ENCODE measurements around the gene CD200R1.

The CD200R1 gene

DNA sequence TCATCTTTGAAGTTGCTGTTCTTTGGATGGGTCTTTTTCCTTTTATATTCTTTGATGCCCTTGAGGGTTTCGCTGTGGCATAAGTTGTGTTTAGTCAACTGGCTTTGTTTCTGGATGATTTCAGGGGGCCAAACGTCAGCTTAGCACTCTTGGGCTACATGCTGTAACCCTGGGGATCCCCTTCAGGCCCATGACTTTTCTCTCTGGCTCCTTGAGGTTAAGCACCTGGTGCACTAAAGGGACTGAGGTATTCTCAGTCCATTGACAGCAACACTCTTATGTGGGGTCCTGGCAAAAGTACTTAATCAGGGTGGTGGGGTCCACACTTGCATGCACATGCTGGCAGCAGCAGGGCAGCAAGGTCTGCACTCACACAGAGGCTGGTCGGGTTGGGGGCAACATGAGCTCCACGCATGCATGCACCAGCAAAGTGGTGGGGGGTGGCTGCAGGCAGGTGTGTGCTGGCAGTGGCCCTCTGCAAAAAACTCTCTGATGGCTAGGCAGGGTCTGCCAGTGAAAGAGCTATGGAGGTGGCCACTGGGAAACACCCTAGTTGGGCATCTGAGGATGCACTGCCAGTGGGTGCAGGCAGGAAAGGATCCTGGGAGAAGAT lies 90.1 kb downstream of the CD200R1 start:
- TF ChIP-seq, protein P1, sequence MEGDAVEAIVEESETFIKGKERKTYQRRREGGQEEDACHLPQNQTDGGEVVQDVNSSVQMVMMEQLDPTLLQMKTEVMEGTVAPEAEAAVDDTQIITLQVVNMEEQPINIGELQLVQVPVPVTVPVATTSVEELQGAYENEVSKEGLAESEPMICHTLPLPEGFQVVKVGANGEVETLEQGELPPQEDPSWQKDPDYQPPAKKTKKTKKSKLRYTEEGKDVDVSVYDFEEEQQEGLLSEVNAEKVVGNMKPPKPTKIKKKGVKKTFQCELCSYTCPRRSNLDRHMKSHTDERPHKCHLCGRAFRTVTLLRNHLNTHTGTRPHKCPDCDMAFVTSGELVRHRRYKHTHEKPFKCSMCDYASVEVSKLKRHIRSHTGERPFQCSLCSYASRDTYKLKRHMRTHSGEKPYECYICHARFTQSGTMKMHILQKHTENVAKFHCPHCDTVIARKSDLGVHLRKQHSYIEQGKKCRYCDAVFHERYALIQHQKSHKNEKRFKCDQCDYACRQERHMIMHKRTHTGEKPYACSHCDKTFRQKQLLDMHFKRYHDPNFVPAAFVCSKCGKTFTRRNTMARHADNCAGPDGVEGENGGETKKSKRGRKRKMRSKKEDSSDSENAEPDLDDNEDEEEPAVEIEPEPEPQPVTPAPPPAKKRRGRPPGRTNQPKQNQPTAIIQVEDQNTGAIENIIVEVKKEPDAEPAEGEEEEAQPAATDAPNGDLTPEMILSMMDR (IDR thresholded peaks at IDR 0.05; ENCODE audit: extremely low read depth, insufficient read depth, missing control alignments): no peak
- DNase-seq (ENCODE audit: low spot score): no peak
- in situ Hi-C loops (cut with MboI; ENCODE audit: low pct_unique_long_range_greater_than_20kb, low sequenced_read_pairs, unreplicated experiment): no loop called here

DNA sequence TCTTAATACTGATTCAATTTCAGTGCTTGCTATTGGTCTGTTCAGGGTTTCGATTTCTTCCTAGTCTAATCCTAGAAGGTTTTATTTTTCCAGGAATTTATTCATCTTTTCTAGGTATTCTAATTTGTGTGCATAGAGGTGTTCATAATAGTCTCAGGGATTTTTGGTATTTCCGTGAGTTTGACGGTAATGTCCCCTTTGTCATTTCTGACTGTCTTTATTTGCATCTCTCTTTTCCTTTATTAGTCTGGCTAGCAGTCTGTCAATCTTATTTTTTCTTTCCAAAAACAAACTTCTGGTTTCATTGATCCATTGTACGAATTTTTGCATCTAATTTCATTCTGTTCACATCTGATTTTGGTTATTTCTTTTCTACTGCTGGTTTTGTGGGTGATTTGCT lies 93.0 kb downstream of the CD200R1 start:
- in situ Hi-C loops (cut with MboI; ENCODE audit: low pct_unique_long_range_greater_than_20kb, low sequenced_read_pairs, unreplicated experiment): no loop called here
- TF ChIP-seq, protein P1 (IDR thresholded peaks at IDR 0.05; ENCODE audit: extremely low read depth, insufficient read depth, missing control alignments): no peak

DNA sequence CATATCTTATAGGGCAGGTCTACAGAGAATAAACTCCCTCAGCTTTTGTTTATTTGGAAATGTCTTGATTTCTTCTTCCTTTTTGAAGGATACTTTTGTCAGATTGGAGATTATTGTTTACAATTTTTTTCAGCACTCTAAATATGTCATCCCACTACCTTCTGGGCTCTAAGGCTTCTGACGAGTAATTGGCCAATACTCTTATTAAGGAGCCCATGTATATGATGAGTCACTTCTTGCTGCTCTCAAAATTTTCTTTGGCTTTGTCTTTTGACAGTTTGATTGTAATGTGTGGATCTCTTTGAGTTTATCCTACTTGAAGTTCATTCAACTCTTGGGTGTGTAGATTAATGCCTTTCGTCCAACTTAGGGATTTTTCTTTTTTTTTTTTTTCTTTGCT lies 99.3 kb downstream of the CD200R1 start:
- TF ChIP-seq, protein P1 (IDR thresholded peaks at IDR 0.05; ENCODE audit: extremely low read depth, insufficient read depth, missing control alignments): no peak
- DNase-seq (ENCODE audit: low spot score): no peak
- in situ Hi-C loops (cut with MboI; ENCODE audit: low pct_unique_long_range_greater_than_20kb, low sequenced_read_pairs, unreplicated experiment): no loop called here

More for the DNA sequence above, 93.0 kb downstream of the CD200R1 start:
- no peak for DNase-seq (ENCODE audit: low spot score)

DNA sequence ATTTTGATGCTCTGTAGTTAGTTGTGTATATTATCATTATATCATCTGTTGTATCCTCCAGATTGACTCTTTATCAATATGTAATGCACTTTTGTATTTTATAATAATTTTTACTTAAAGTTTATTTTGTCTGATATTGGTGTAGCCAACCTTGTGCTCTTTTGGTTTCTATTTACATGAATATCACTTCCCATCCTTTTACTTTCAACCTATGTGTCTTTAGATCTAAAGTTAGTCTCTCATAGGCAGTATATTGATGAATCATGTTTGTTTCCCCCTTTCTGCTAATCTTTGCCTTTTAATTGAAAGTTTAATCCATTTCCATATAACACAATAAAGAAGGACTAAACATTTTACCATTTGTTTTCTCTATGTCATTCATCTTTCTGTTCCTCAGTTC lies 100.2 kb downstream of the CD200R1 start:
- TF ChIP-seq, protein P1 (IDR thresholded peaks at IDR 0.05; ENCODE audit: extremely low read depth, insufficient read depth, missing control alignments): no peak
- DNase-seq (ENCODE audit: low spot score): no peak
- in situ Hi-C loops (cut with MboI; ENCODE audit: low pct_unique_long_range_greater_than_20kb, low sequenced_read_pairs, unreplicated experiment): no loop called here

DNA sequence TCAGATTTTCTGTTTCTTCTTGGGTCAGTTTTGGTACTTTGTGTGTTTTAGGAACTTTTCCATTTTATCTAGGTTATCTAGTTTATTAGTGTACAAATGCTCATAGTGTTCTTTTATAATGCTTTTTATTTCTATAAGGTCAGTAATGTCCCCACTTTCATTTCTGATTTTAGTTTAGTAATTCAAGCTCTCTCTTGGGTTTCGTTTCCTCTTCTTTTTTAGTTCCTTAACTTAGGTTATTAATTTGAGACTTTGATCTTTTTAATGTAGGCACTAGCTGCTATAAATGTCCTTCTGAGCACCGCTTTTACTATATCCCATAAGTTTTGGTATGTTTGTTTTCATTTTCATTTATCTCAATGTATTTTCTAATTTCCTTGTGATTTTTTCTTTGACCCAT lies 101.3 kb downstream of the CD200R1 start:
- in situ Hi-C loops (cut with MboI; ENCODE audit: low pct_unique_long_range_greater_than_20kb, low sequenced_read_pairs, unreplicated experiment): no loop called here
- TF ChIP-seq, protein P1 (IDR thresholded peaks at IDR 0.05; ENCODE audit: extremely low read depth, insufficient read depth, missing control alignments): no peak

DNA sequence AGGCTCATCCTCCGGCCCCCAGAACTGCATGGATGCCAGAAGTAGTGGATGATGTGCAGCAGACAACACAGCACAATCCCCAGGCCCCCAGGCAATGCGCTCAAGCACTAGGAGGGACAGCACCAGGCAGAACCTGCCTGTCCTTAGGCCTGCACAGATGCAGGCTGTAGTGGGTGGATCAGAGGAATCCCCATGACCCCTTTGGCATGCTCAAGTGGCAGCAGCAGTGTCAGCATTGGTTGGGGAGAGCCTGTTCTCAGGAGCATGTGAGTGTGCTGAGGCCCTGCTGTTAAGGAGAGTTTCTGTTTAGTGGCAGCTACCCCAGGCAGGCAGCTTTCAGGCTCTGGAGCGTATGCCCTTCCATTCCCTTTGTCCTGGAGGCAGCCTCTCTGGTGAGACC lies 103.2 kb downstream of the CD200R1 start:
- TF ChIP-seq, protein P1 (IDR thresholded peaks at IDR 0.05; ENCODE audit: extremely low read depth, insufficient read depth, missing control alignments): no peak
- DNase-seq (ENCODE audit: low spot score): no peak
- in situ Hi-C loops (cut with MboI; ENCODE audit: low pct_unique_long_range_greater_than_20kb, low sequenced_read_pairs, unreplicated experiment): no loop called here

More for the DNA sequence above, 101.3 kb downstream of the CD200R1 start:
- peak; percentile 19 for DNase-seq (ENCODE audit: low spot score)
